SK-N-SH treated with all-trans-retinoic acid at 6 μM for 48 hours (cell line): ENCODE data around the gene CPA5.

ENCODE experiments used
- ATAC-seq: fragments of 200-7000 bp; cut with Tn5 transposase; 3 replicates; pipeline ENCODE4 v1.9.1; 2020; ENCODE audit warnings: mild to moderate bottlenecking, moderate library complexity
- ARNTL ChIP-seq: fragments of 450-650 bp; formaldehyde crosslinking; IDR thresholded peaks from 2 replicates; pipeline ENCODE4 v1.5.0; 2020; ENCODE audit warnings: low read depth, mild to moderate bottlenecking, moderate library complexity, borderline replicate concordance
- CREB5 ChIP-seq: fragments of 250-450 bp; sonication (Bioruptor Pico); IDR thresholded peaks from 2 replicates; pipeline ENCODE4 v1.5.1; 2020; ENCODE audit warnings: low read depth, mild to moderate bottlenecking, moderate library complexity
- CSDC2 ChIP-seq: fragments of 250-450 bp; sonication (Bioruptor Pico); IDR thresholded peaks from 2 replicates; pipeline ENCODE4 v1.5.0; 2020; ENCODE audit warnings: mild to moderate bottlenecking, moderate library complexity
- CSRNP3 ChIP-seq: fragments of 250-450 bp; sonication (Bioruptor Pico); IDR thresholded peaks from 2 replicates; pipeline ENCODE4 v1.5.1; 2021; ENCODE audit warnings: mild to moderate bottlenecking, moderate library complexity
- ESRRG ChIP-seq: fragments of 250-450 bp; sonication (Bioruptor Pico); IDR thresholded peaks from 2 replicates; pipeline ENCODE4 v1.6.1; 2021; ENCODE audit warnings: mild to moderate bottlenecking
- GLIS3 ChIP-seq: fragments of 250-450 bp; sonication (Bioruptor Pico); IDR thresholded peaks from 2 replicates; pipeline ENCODE4 v1.5.0; 2020; ENCODE audit warnings: mild to moderate bottlenecking, moderate library complexity
- ISL1 ChIP-seq: fragments of 250-450 bp; sonication (Bioruptor Pico); IDR thresholded peaks from 2 replicates; pipeline ENCODE4 v2.1.2; 2022; ENCODE audit warnings: mild to moderate bottlenecking, moderate library complexity
- OSR1 ChIP-seq: fragments of 250-450 bp; sonication (Bioruptor Pico); IDR thresholded peaks from 2 replicates; pipeline ENCODE4 v1.8.0; 2022; ENCODE audit warnings: moderate library complexity, mild to moderate bottlenecking, inconsistent platforms
- PATZ1 ChIP-seq: fragments of 250-450 bp; sonication (Bioruptor Pico); IDR thresholded peaks from 2 replicates; pipeline ENCODE4 v1.8.0; 2020; ENCODE audit warnings: mild to moderate bottlenecking, moderate library complexity, borderline replicate concordance
- POU6F1 ChIP-seq: fragments of 250-450 bp; sonication (Bioruptor Pico); IDR thresholded peaks from 2 replicates; pipeline ENCODE4 v1.8.0; 2021; ENCODE audit warnings: low read depth, mild to moderate bottlenecking, moderate library complexity, borderline replicate concordance
- PPARA ChIP-seq: fragments of 250-450 bp; sonication (Bioruptor Pico); IDR thresholded peaks from 2 replicates; pipeline ENCODE4 v1.5.0; 2020; ENCODE audit warnings: mild to moderate bottlenecking, borderline replicate concordance
- RARB ChIP-seq: fragments of 250-450 bp; sonication (Bioruptor Pico); IDR thresholded peaks from 2 replicates; pipeline ENCODE4 v1.8.0; 2021; ENCODE audit warnings: mild to moderate bottlenecking, moderate library complexity
- SNAI2 ChIP-seq: fragments of 250-450 bp; sonication (Bioruptor Pico); IDR thresholded peaks from 2 replicates; pipeline ENCODE4 v1.5.0; 2020; ENCODE audit warnings: mild to moderate bottlenecking, moderate library complexity
- TCF4 ChIP-seq: fragments of 250-450 bp; sonication (Bioruptor Pico); IDR thresholded peaks from 2 replicates; pipeline ENCODE4 v1.8.0; 2021; ENCODE audit warnings: mild to moderate bottlenecking, moderate library complexity, borderline replicate concordance
- TSHZ2 ChIP-seq: fragments of 250-450 bp; sonication (Bioruptor Pico); IDR thresholded peaks from 2 replicates; pipeline ENCODE4 v1.5.0; 2020; ENCODE audit warnings: mild to moderate bottlenecking, moderate library complexity
- ZFP3 ChIP-seq: fragments of 250-450 bp; sonication (Bioruptor Pico); IDR thresholded peaks from 2 replicates; pipeline ENCODE4 v1.5.0; 2020; ENCODE audit warnings: mild to moderate bottlenecking, moderate library complexity
- ZFP30 ChIP-seq: fragments of 450-650 bp; formaldehyde crosslinking; IDR thresholded peaks from 2 replicates; pipeline ENCODE4 v1.5.0; 2022; ENCODE audit warnings: mild to moderate bottlenecking, moderate library complexity
- ZNF565 ChIP-seq: fragments of 450-650 bp; formaldehyde crosslinking; conservative IDR thresholded peaks from 2 replicates; pipeline ENCODE4 v1.5.0; 2020; ENCODE audit warnings: low read depth, mild to moderate bottlenecking, moderate library complexity
- ZNF70 ChIP-seq: fragments of 450-650 bp; formaldehyde crosslinking; IDR thresholded peaks from 2 replicates; pipeline ENCODE4 v1.5.0; 2020; ENCODE audit warnings: mild to moderate bottlenecking, moderate library complexity
- ZNF8 ChIP-seq: fragments of 450-650 bp; formaldehyde crosslinking; IDR thresholded peaks from 2 replicates; pipeline ENCODE4 v1.5.0; 2020; ENCODE audit warnings: mild to moderate bottlenecking, moderate library complexity

Gene CPA5

GRCh38 chr7:130338233-130338632, 6.4 kb upstream of the CPA5 start (continued):
- TF ChIP-seq POU6F1 (no peak), ZNF8 (CRISPR knock-in tag) (no peak)

GRCh38 chr7:130341882-130342281, 2.7 kb upstream of the CPA5 start:
- no peak for TF ChIP-seq TSHZ2
- no peak for TF ChIP-seq ZFP3 (CRISPR knock-in tag)
- no peak for TF ChIP-seq CSRNP3 (CRISPR knock-in tag)
- no peak for TF ChIP-seq PATZ1 (CRISPR knock-in tag)
- TF ChIP-seq ZNF70 = no peak
- TF ChIP-seq ISL1 = no peak
- TF ChIP-seq SNAI2 (CRISPR knock-in tag) = no peak
- TF ChIP-seq ARNTL (CRISPR knock-in tag) = no peak
- no peak for TF ChIP-seq ESRRG (CRISPR knock-in tag)
- no peak for TF ChIP-seq TCF4
- TF ChIP-seq ZNF565 (CRISPR knock-in tag) = no peak
- TF ChIP-seq GLIS3 (CRISPR knock-in tag) = no peak
- no peak for ATAC-seq

GRCh38 chr7:130342701-130343380, 1.8 kb upstream of the CPA5 start:
- ATAC-seq = no peak
- TF ChIP-seq CREB5 (no peak), POU6F1 (no peak), OSR1 (CRISPR knock-in tag) (no peak), GLIS3 (CRISPR knock-in tag) (no peak), ZFP30 (CRISPR knock-in tag) (no peak), SNAI2 (CRISPR knock-in tag) (no peak), ZNF8 (CRISPR knock-in tag) (no peak), RARB (CRISPR knock-in tag) (no peak), ISL1 (no peak), PATZ1 (CRISPR knock-in tag) (no peak), TSHZ2 (no peak), ZNF70 (no peak), ARNTL (CRISPR knock-in tag) (no peak), PPARA (CRISPR knock-in tag) (no peak), CSDC2 (no peak), TCF4 (no peak), ESRRG (CRISPR knock-in tag) (no peak)
